Mucosa of descending colon (tissue), 3 donors: ENCODE measurements around the gene ATRN. TPM values are rescaled to one million over a fixed set of nuclear protein-coding genes. Genes with fewer than 3 reads are reported as not detected.
"Not testable (repeated sequence)": the region's sequence is repeated elsewhere in the genome, so short reads cannot be mapped to it uniquely, and the experiment has no call there.

ENCODE experiments used
- ATAC-seq: fragments of 200-7000 bp; cut with Tn5 transposase; one replicate; pipeline ENCODE4 v1.9.1; 2020; ENCODE audit warnings: mild to moderate bottlenecking, moderate library complexity
- DNase-seq, 3 donors: peaks; one replicate each; pipeline ENCODE4 v3.0.0-alpha.2; 2020
- H3K36me3 ChIP-seq: fragments of 200-600 bp; one replicate; pipeline ENCODE4 v1.8.0; 2021; ENCODE audit warnings: low read depth, mild to moderate bottlenecking
- H3K4me1 ChIP-seq: fragments of 200-600 bp; one replicate; pipeline ENCODE4 v1.8.0; 2021; ENCODE audit warnings: low read depth, mild to moderate bottlenecking
- H3K4me3 ChIP-seq: fragments of 200-600 bp; one replicate; pipeline ENCODE4 v1.8.0; 2021; ENCODE audit warnings: mild to moderate bottlenecking
- H3K9me3 ChIP-seq: fragments of 200-600 bp; one replicate; pipeline ENCODE4 v1.8.0; 2021; ENCODE audit warnings: mild to moderate bottlenecking
- intact Hi-C, 2 donors: fragments of 100-400 bp; cut with DNase I in 1 of 2; cut with micrococcal nuclease in 1 of 2; formaldehyde crosslinking; loops; one replicate each; pipeline versions ENCODE4 v1.11.0 to v1.11.1; 2022; cut with DNase I, micrococcal nuclease
- total RNA-seq, 3 donors: library from RNA; stranded (reverse); fragmentation: NEBNext Ultra II Directional in 2 of 3; extraction: Animal tissue kit (Norgen Biotek cat#: 25700) in 2 of 3; gene quantifications; one replicate each; pipeline versions ENCODE4 v1.2.1 to v1.2.4, GENCODE V29; 2021 to 2023
- TF ChIP-seq, protein P1 (sequence below): fragments of 200-600 bp; IDR thresholded peaks from one replicate; pipeline ENCODE4 v1.8.0; 2022; ENCODE audit warnings: antibody characterized with exemption, mild to moderate bottlenecking
- donor health status: DM: no; HTN: no; CAD: no; lungs with moderate emphysema.
- donor health status: DM: no; HTN: no; CAD: no.
- donor health status: DM: no; HTN: yes; CAD: no.

The ATRN gene
- total RNA-seq, 3 donors from 2014 or later, result 22.1 to 28.2 (median 23.7) TPM

DNA sequence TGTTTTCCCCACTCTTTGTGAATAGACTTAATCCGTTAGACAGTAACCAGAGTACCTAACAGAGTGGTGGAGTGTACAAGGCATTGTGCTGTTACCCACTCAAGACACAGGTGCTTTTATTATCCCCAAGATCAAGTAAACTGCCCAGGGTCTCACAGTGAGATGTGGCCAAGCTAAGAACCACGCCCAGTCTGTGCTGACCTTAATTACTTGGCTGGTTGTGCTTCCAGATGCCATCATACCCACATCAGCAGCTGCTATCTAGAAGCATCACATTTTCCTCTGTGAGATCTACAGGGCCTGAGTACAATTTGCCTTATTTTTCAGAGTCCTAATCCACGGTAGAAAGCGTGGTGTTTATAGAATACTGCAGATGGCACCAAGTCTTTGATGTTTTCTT is 122.1 kb downstream of the ATRN start:
- DNase-seq (no peak), ATAC-seq (no peak)
- intact Hi-C loops, result no loop called here
- Histone ChIP-seq H3K36me3 (no peaks in the 10 kb centered on the region), H3K4me1 (no peaks in the 10 kb centered on the region), H3K9me3 (no peaks in the 10 kb centered on the region), H3K4me3 (no peak overlapping the region)
- TF ChIP-seq, protein P1, sequence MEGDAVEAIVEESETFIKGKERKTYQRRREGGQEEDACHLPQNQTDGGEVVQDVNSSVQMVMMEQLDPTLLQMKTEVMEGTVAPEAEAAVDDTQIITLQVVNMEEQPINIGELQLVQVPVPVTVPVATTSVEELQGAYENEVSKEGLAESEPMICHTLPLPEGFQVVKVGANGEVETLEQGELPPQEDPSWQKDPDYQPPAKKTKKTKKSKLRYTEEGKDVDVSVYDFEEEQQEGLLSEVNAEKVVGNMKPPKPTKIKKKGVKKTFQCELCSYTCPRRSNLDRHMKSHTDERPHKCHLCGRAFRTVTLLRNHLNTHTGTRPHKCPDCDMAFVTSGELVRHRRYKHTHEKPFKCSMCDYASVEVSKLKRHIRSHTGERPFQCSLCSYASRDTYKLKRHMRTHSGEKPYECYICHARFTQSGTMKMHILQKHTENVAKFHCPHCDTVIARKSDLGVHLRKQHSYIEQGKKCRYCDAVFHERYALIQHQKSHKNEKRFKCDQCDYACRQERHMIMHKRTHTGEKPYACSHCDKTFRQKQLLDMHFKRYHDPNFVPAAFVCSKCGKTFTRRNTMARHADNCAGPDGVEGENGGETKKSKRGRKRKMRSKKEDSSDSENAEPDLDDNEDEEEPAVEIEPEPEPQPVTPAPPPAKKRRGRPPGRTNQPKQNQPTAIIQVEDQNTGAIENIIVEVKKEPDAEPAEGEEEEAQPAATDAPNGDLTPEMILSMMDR, result no peak

DNA sequence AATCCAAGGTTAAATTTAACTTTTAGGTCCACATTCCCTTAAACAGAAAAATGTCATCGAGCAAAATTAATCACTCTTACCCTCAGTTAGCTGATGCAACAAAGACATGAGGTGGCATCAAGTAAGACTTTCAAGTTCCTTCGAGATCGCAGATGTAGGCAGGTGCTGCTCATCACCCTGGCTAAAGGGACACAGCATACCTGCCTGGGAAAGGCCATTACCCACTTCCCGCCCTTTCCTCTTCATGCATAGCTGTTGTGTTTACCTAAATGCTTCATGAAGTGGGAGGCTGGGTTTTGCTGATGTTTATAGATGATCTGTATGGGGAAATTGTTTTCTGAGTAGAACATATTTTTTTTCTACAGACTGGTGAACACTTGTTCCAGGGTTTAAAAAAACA is 124.7 kb downstream of the ATRN start:
- DNase-seq, result no peak
- Histone ChIP-seq H3K36me3 (no peaks in the 10 kb centered on the region), H3K9me3 (no peaks in the 10 kb centered on the region), H3K4me1 (no peaks in the 10 kb centered on the region), H3K4me3 (no peak overlapping the region)
- intact Hi-C loops, result no loop called here
- TF ChIP-seq, protein P1, result no peak
- no peak for ATAC-seq

DNA sequence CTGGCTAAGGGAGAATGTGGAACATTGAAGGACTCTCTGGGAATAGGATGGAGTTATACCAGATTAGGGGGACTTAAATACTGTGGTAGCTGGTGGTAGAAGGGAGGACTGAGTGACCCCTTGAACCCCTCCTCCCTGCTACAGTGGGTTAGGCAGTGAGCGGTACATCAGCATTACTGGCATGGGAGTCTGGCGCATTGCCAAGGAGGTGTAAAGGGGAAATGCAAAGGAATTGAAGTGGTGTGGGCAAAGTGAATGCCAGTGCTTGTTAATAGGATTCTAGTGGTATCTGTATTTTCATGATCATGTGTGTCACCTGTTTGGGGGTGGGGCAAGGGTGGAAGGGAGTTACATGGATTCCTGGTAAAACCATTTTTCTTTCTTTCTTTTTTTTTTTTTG is 132.3 kb downstream of the ATRN start:
- ATAC-seq, result no peak
- intact Hi-C loops, result no loop called here
- TF ChIP-seq, protein P1, result no peak
- Histone ChIP-seq H3K36me3 (no peaks in the 10 kb centered on the region), H3K4me1 (no peaks in the 10 kb centered on the region), H3K9me3 (no peaks in the 10 kb centered on the region), H3K4me3 (no peak overlapping the region)
- DNase-seq, result no peak

DNA sequence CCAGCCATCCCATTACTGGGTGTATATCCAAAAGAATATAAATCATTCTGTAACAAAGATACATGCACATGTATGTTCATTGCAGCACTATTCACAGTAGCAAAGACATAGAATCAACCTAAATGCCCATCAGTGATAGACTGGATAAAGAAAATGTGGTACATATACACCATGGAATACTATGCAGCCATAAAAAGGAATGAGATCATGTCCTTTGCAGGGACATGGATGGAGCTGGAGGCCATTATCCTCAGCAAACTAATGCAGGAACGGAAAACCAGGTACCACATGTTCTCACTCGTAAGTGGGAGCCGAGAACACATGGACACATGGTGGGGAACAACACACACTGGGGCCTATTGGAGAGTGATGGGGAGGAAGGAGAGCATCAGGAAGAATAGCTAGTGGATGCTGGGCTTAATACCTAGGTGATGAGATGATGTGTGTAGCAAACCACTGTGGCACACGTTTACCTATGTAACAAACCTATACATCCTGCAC is 134.6 kb downstream of the ATRN start:
- H3K36me3 ChIP-seq, ATAC-seq, H3K4me1 ChIP-seq, H3K4me3 ChIP-seq, intact Hi-C loops, H3K9me3 ChIP-seq, DNase-seq: not testable (repeated sequence)

DNA sequence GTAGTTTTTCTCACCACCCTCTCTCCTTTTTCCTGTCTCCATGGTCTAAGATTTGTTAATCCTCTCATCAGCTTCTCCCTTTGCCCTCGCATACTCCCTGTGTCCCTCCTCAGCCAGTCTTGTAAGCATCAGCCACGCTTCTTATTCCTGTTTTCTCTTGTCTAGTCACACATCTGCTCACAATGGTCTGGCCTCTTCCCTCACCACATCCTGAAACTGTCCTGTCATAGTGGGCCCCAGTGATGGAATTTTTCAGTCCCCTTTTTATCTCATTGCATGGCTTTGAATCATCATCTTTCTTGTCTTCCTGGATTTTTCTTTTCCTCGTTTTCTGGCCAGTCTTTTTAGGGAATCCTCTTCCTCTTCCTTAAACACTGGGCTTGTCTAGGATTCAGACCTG is 135.2 kb downstream of the ATRN start:
- intact Hi-C loops, result no loop called here
- H3K36me3 ChIP-seq, result no peaks in the 10 kb centered on the region
- H3K4me3 ChIP-seq, result no peak overlapping the region
- no peaks in the 10 kb centered on the region for H3K4me1 ChIP-seq
- ATAC-seq (no peak), DNase-seq (no peak)
- TF ChIP-seq, protein P1, result no peak
- no peaks in the 10 kb centered on the region for H3K9me3 ChIP-seq

DNA sequence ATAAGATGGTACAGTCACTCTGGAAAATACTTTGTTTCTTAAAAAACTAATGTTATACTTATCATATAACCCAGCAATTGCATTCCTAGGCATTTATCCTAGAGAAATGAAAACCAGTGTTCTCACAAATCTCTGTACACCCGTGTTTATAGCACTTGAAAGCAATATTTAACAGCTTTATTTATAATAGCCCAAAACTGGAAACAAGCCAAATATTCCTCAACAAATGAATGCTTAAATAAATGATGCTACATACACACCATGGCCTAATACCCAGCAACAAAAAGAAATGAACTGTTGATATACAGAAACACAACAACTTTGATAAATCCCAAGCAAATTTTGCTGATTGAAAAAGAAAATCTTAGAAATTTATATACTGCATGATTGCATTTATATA is 141.1 kb downstream of the ATRN start:
- no peak for ATAC-seq
- intact Hi-C loops, result no loop called here
- Histone ChIP-seq H3K4me3 (no peak overlapping the region), H3K36me3 (no peaks in the 10 kb centered on the region), H3K9me3 (no peaks in the 10 kb centered on the region), H3K4me1 (no peaks in the 10 kb centered on the region)
- TF ChIP-seq, protein P1, result no peak
- no peak for DNase-seq
